Skeletal muscle tissue (tissue), 4 donors: ENCODE data around the gene CLCN7. TPM values are rescaled to one million over a fixed set of nuclear protein-coding genes. Genes with fewer than 3 reads are reported as not detected.

Experiments used
- H3K27ac ChIP-seq: one replicate; pipeline ENCODE4 v1.7.0; 2013; ENCODE audit warnings: mild to moderate bottlenecking, low read depth, low read length, inconsistent platforms
- H3K27me3 ChIP-seq, 3 donors: one replicate each; pipeline ENCODE4 v1.7.0; 2013; ENCODE audit warnings: low read length in 3 of 3; ENCODE audit not compliant: control insufficient read depth in 3 of 3, insufficient read depth in 3 of 3
- H3K36me3 ChIP-seq, 3 donors: one replicate each; pipeline ENCODE4 v1.7.0; 2013; ENCODE audit warnings: low read length in 3 of 3; ENCODE audit not compliant: control insufficient read depth in 3 of 3, insufficient read depth in 3 of 3
- H3K4me1 ChIP-seq, 3 donors: one replicate each; pipeline ENCODE4 v1.7.0; 2013; ENCODE audit warnings: low read length in 3 of 3, mild to moderate bottlenecking in 3 of 3; ENCODE audit not compliant: control insufficient read depth in 3 of 3, insufficient read depth in 3 of 3
- H3K4me3 ChIP-seq, 3 donors: one replicate each; pipeline ENCODE4 v1.7.0; 2013; ENCODE audit warnings: low read length in 3 of 3
- H3K9ac ChIP-seq, 3 donors: one replicate each; pipeline ENCODE4 v1.7.0; 2013; ENCODE audit warnings: low read length in 3 of 3, mild to moderate bottlenecking in 3 of 3, moderate library complexity in 2 of 3, low read depth in 1 of 3
- H3K9me3 ChIP-seq, 3 donors: one replicate each; pipeline ENCODE4 v1.7.0; 2013; ENCODE audit warnings: low read length in 3 of 3; ENCODE audit not compliant: control insufficient read depth in 3 of 3
- total RNA-seq: library from RNA; depleted of rRNA; stranded (reverse); fragments of >200 nt; gene quantifications from one replicate; pipeline ENCODE4 v1.2.3, GENCODE V29; 2014
- donor health status: Osteomylitis.

Gene CLCN7, protein sequence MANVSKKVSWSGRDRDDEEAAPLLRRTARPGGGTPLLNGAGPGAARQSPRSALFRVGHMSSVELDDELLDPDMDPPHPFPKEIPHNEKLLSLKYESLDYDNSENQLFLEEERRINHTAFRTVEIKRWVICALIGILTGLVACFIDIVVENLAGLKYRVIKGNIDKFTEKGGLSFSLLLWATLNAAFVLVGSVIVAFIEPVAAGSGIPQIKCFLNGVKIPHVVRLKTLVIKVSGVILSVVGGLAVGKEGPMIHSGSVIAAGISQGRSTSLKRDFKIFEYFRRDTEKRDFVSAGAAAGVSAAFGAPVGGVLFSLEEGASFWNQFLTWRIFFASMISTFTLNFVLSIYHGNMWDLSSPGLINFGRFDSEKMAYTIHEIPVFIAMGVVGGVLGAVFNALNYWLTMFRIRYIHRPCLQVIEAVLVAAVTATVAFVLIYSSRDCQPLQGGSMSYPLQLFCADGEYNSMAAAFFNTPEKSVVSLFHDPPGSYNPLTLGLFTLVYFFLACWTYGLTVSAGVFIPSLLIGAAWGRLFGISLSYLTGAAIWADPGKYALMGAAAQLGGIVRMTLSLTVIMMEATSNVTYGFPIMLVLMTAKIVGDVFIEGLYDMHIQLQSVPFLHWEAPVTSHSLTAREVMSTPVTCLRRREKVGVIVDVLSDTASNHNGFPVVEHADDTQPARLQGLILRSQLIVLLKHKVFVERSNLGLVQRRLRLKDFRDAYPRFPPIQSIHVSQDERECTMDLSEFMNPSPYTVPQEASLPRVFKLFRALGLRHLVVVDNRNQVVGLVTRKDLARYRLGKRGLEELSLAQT
- total RNA-seq = 31.8 TPM

DNA sequence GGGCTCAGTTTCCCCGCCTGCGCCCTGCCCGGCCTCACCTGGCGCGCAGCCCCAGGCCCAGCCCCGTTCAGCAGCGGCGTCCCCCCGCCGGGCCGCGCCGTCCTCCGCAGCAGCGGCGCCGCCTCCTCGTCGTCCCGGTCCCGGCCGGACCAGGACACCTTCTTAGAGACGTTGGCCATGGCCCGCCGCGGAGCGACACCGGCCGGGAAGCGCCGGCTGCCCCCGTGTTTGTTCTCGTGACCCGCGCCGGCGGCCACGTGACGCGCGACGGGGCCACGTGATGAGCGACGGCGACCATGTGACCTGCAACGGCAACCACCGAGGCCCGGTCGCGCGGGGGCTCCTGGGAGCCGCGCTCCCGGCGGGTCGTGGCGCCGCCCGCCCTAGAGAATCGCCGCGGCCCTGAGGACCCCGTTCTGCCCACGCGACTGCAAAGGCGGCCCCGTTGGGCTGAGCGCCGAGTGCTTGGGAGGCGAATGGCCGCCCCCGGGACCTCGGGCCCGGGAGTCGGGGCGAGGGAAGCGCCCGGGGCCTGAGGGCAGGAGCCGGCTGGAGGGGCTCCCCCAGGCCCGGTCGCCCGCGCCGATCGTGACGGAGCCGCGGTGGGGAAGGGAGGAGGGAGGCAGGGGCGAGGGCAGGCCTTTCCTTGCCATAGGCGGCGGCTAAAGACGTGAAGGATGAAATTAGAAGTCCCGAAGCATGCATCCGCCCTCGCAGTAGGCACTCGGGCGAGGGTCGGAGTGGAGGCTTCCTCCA is at the start of gene CLCN7:
Gene CLCN7, minus strand, starts transcription at position 233 of the 756 bp plus-strand sequence. Its CDS starts 54 bp downstream, at position 179.
- Histone ChIP-seq H3K36me3 (peaks cover 0 to 6% (median 0%) of the 10 kb centered on the region in 3 donors), H3K9ac (peak within 1 kb of the TSS; percentile 89 to 99 (median 96)), H3K9me3 (no peaks in the 10 kb centered on the region), H3K27ac (peak within 1 kb of the TSS; percentile 93), H3K4me3 (peak within 1 kb of the TSS; percentile 85 to 89 (median 87)), H3K4me1 (peaks cover 18 to 39% (median 23%) of the 10 kb centered on the region in 3 donors), H3K27me3 (no peaks in the 10 kb centered on the region)

GRCh38 chr16:1524366-1524765 is 49.5 kb upstream of the CLCN7 start:
- Histone ChIP-seq H3K4me1 (peaks cover 9 to 19% (median 15%) of the 10 kb centered on the region in 3 donors), H3K36me3 (peaks cover 0 to 3% (median 2%) of the 10 kb centered on the region in 3 donors), H3K9ac (no peak overlapping the region), H3K4me3 (no peak overlapping the region), H3K27me3 (no peaks in the 10 kb centered on the region), H3K27ac (no peak overlapping the region), H3K9me3 (no peaks in the 10 kb centered on the region)

- peaks cover 0 to 3% (median 2%) of the 10 kb centered on the region in 3 donors for H3K36me3 ChIP-seq
- no peak overlapping the region for H3K27ac ChIP-seq
- H3K4me3 ChIP-seq = no peak overlapping the region
- no peaks in the 10 kb centered on the region for H3K27me3 ChIP-seq
- no peak overlapping the region for H3K9ac ChIP-seq
- H3K9me3 ChIP-seq = no peaks in the 10 kb centered on the region
- H3K4me1 ChIP-seq = peaks cover 9 to 15% (median 15%) of the 10 kb centered on the region in 3 donors
These were observed 48.9 kb upstream of the CLCN7 start for GRCh38 chr16:1523581-1524245.

- Histone ChIP-seq H3K27me3 (no peaks in the 10 kb centered on the region), H3K27ac (no peak overlapping the region), H3K9ac (no peak overlapping the region), H3K36me3 (peaks cover 0 to 6% (median 2%) of the 10 kb centered on the region in 3 donors), H3K9me3 (no peaks in the 10 kb centered on the region), H3K4me1 (no peaks in the 10 kb centered on the region), H3K4me3 (no peak overlapping the region)
These were observed 45.6 kb upstream of the CLCN7 start for GRCh38 chr16:1520461-1520860.

DNA sequence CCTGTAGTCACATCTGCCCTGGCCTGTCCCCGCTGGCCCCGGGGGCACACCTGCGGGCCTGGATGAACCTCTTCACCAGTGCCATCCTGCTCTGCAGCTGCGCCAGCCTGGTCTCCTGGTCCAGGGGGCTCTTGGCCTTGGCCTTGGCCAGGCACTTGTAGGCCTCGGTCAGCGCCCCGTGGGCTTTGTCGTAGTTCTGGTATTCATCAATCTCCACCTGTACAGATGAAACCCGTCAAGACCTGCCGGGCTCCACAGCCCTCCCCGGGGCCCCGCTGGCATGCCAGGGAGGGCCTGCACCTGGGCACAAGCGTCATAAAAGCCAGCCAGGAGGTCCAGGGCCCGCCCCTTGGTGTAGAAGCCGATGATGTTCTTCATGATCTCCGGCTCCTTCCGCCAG is 45.0 kb upstream of the CLCN7 start:
- Histone ChIP-seq H3K4me3 (no peak overlapping the region), H3K9me3 (no peaks in the 10 kb centered on the region), H3K27ac (no peak overlapping the region), H3K27me3 (no peaks in the 10 kb centered on the region), H3K4me1 (no peaks in the 10 kb centered on the region), H3K36me3 (peaks cover 0 to 6% (median 2%) of the 10 kb centered on the region in 3 donors), H3K9ac (no peak overlapping the region)

DNA sequence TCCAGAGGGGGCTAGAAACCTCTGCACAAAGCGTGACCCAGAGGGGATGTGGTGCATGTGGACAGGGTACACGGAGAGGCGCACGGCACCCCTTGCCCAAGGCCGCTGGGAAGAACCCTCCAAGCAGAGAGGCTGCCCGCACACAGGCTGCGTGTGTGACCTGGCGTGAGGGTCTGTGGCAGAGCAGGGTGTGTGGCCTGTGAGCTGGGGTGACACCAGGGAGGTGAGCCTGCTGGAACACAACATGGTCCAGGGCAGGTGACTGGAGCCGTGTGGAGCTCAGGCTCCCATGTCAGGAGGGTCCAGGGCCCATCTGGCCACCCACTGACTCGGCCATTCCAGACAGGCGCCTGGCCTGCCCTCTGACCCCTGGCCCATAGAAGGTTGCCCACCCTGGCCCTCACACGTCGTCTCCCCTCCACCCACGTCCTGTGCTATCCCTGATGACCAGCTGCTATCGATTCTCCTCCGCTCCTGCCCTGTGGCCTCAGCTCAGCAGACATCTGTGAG is 43.9 kb upstream of the CLCN7 start:
- no peaks in the 10 kb centered on the region for H3K4me1 ChIP-seq
- H3K27ac ChIP-seq = no peak overlapping the region
- no peaks in the 10 kb centered on the region for H3K27me3 ChIP-seq
- peaks cover 0 to 2% (median 0%) of the 10 kb centered on the region in 3 donors for H3K9me3 ChIP-seq
- no peak overlapping the region for H3K4me3 ChIP-seq
- no peak overlapping the region for H3K9ac ChIP-seq
- H3K36me3 ChIP-seq = peaks cover 0 to 6% (median under 1%) of the 10 kb centered on the region in 3 donors

DNA sequence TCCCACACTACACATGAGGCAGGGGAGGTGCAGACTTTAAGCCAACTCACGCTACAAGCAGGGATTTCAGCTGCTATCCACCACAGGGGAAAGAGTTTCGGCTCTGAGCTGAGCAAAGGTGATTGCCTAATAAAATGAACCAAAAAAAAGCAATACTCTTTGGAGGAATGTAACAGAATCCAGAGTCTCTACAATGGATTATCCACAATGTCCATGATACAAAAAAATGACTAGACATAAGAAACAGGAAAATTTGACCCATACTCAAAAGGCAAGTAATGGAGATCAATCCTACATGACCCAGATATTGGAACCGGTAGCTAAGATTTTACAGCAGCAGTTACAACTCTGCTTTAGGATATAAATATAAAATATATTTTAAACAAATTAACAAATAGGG is 39.7 kb upstream of the CLCN7 start:
- H3K36me3 ChIP-seq = peaks cover 3 to 10% (median 7%) of the 10 kb centered on the region in 3 donors

DNA sequence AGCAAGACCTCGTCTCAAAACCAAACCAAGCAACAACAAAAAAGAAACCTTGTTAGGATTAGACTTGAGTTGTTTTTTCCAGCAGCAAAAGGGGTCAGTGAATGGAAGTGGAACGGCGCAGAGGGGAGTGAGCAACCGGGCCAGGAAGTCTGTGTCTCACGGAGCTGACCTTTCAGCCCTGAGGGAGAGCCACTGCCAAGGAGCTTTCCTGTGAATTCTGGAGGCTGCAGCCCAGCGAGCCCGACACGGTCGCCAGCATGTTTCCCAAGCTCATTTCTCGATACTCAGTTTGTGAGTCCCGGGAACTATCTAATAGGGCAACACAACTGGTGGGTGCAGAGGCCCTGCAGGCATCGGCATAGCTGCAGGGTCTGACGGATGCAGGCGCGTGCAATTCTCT is 37.9 kb upstream of the CLCN7 start:
- Histone ChIP-seq H3K27me3 (no peaks in the 10 kb centered on the region), H3K4me1 (peaks cover 16 to 21% (median 19%) of the 10 kb centered on the region in 3 donors), H3K4me3 (no peak overlapping the region), H3K9ac (no peak overlapping the region), H3K36me3 (peaks cover 4 to 7% (median 7%) of the 10 kb centered on the region in 3 donors), H3K27ac (no peak overlapping the region), H3K9me3 (peaks cover 0 to 2% (median 0%) of the 10 kb centered on the region in 3 donors)

More for the DNA sequence above, 39.7 kb upstream of the CLCN7 start:
- H3K4me1 ChIP-seq = peaks cover 11 to 15% (median 14%) of the 10 kb centered on the region in 3 donors
- H3K27ac ChIP-seq = no peak overlapping the region
- no peaks in the 10 kb centered on the region for H3K27me3 ChIP-seq
- no peak overlapping the region for H3K4me3 ChIP-seq
- no peak overlapping the region for H3K9ac ChIP-seq
- peaks cover 0 to 2% (median 0%) of the 10 kb centered on the region in 3 donors for H3K9me3 ChIP-seq
